Stimulated activated CD4-positive, alpha-beta T cell treated with anti-CD3 and anti-CD28 coated beads, Interleukin-4, amount 100 ng/mL, for 4 hours (primary cell): ENCODE results near the gene GLYATL2.

Source experiments
- DNase-seq, 2 experiments: peaks; one replicate each; pipeline ENCODE4 v3.0.0-alpha.2; 2020

GLYATL2 gene, protein sequence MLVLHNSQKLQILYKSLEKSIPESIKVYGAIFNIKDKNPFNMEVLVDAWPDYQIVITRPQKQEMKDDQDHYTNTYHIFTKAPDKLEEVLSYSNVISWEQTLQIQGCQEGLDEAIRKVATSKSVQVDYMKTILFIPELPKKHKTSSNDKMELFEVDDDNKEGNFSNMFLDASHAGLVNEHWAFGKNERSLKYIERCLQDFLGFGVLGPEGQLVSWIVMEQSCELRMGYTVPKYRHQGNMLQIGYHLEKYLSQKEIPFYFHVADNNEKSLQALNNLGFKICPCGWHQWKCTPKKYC

DNA sequence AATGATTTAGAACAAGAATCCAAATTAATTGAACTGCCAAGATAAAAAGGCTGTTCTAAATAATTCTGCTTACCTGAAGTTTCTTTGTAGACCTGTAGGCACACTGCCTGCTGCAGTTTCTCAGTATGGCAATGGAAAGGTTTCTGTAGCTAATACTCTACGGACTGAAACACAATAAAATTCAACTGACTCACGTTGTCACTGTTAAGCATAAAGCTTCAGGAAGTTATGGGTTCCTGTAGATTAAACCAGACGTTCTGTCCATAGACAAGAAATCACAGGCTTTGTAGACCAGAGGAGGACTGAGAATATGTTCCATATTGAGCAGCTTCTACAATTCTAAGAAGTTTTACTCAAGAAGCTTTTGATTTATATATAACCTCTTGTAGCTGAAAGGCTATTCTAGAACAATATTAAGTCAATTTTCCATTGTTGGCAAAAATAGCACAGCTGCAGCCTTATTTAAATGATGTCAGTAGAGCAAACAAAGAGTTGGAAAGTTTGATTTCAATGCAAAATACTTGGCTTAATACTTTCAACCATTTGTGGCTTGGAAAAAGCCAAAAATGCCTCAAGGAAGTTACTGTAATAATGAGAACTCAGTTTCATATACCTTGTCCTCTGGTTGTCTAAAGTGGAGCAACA is at the start of gene GLYATL2:
TSS of gene GLYATL2 (minus strand) at position 344 of the 645 bp plus-strand sequence. CDS start 5,092 bp downstream, outside the sequence.
- DNase-seq: no peak

DNA sequence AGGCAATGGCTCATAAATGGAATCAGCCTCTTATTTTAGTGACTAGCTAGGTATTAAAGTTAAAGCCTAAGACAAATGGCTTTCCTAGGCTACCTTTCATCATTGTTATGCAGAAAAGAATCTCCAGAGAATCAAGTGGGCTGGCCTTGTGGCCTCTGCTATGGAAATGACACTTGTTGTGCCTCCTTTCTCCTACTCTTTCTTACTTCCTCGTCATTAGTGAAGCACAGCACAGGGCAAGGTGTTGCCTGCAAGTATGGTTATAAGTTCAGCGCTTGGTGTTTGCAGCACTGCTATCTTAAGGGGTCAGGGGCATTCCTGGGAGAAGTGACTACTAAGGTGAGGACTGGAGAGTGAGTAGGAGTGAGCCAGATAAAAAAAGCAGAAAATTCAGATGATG is 49.4 kb upstream of the GLYATL2 start:
- no peak for DNase-seq

DNA sequence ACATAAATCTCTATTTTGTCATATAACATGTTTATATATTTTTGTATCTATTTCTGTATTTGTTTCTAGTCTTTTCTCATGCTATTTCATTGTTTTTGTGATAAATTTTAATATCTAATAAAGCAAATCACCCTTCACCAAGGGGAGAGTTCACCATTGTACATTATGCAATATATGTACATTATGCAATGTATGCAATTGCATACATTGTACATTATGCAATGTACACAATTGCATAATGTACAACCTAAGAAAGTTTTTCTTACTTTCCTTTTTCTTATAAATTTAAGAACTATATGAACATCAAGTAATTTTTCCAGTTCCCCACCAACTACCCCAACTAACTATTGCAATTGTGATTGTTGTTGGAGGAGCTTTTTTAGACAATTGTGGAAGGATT is 44.1 kb upstream of the GLYATL2 start:
- no peak for DNase-seq

DNA sequence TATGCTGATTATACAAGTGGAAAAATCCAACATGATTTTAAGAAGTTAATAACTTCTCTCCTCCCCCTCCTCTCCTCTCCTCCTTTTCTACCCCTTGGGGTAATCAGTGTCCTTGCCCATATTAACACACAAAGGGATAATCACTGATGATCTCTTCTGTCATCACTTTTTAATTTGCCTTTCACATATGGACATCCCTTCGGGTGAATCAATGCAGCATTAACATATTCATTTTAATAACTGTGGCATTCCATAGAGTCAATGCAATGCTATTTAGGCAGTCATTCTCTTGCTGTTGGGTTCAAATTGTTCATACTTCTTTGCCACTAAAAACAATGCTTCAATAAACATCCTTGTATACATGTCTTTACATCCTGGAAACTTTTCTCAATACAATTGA is 42.9 kb upstream of the GLYATL2 start:
- no peak for DNase-seq

DNA sequence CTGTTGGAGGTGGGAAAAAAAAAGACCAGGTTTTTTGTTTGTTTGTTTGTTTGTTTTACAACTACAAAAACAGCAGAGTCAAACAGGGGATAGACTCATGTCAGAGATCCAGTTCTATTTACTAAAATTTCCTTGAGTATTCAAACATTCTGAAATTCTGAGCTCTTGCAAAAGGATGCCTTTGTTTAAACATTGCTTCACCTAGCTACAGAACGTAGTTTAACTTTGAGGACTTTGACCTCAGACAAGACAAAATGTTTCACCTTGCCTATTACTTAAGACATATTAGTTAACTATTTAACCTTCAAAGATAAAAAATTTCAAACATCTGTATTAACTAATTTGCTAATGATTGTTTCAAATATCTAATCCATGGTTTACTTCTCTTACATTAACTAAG is 36.1 kb upstream of the GLYATL2 start:
- DNase-seq: no peak

DNA sequence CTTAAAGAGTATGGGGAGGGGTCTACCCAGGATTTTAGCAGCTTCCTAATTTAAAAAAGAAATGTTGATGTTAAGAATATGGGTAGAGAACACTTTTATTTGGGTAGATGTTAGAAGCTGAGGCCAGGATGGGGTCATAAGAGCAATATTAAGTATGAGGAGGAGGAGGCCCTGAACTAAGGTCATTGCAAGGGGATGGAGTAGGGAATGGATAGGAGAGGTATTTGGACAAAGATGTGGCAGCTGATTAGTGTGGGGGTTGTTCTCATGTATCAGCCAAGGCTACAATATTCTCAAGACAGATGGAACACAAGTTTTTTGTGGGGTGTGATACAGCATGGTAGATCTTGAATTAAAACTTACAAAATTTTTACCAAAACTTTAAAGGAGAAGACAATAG is 35.7 kb upstream of the GLYATL2 start:
- DNase-seq: no peak

DNA sequence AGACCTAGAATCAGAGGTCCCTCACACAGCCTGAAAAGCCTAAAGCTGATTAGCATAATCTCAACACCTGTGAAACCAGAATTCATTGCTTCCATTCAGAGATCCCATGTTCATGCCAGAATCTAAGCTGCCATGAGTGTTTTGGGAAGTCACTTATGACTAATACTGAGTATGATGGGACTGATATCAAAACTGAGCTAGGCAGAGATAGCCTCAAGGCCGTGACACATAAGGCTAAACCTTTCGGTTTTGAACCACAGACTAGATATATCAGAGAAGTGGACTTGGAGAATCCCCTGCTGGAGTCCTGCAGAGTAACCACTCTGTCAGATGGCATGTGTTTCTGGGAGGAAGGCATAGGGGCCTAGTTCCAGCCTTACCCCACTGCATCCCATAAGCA is 23.1 kb upstream of the GLYATL2 start:
- DNase-seq: no peak

DNA sequence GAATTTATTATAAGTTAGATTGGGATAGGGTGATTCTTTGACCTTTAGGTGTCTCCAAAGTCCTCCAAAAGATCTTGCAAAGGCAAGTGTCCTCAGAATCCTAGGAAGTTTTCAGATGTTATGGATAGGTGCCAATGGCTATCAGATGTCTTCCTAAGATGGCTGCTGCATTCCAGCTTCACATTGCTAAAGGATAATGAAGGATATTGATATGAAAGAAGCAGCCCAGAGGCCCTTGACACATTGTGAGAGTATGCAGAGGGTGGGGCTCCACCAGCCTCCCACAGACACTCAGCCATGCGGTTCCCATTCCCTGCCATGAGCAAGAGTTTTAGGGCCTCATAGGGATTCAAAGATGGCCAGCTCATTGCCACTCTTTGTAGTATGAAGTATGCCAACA is 22.3 kb upstream of the GLYATL2 start:
- no peak for DNase-seq

DNA sequence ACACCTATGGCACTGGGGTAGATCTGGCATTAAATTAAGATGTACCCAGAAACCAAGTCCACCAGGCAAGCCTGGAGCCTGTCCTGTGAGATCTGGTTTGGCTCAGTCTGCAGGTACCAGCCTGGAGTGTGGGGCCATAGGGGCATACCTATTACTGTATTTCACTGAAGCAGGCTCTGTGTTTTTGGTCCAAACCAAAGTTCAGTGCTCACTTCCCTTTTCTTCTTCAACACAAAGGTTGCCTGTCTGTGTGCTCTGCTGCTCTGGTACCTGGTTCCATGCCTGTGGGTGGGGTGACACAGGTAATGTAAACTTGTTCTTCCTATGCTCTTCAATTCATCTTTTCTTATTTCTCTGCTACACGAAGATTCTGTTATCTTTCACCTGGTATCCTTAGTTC is 19.8 kb upstream of the GLYATL2 start:
- DNase-seq: no peak

DNA sequence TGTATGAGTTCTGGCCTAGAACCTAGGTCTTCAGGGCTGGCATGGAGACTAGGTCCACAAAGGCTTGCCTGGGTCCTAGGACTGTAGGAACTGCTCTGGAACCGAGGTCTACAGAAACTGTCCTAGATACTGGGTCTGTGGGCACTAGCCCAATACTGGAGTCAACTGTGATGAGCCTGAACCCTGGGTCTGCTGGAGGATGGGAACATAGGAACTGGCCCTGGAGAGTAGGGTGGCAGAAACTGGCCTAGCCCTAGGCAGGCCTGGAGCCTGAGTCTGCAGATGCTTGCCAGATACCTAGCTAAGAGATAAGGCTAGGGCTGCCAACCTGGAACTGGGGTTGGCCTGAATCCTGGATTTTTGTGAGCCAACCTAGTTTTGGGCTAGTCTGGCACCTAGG is 19.2 kb upstream of the GLYATL2 start:
- no peak for DNase-seq

DNA sequence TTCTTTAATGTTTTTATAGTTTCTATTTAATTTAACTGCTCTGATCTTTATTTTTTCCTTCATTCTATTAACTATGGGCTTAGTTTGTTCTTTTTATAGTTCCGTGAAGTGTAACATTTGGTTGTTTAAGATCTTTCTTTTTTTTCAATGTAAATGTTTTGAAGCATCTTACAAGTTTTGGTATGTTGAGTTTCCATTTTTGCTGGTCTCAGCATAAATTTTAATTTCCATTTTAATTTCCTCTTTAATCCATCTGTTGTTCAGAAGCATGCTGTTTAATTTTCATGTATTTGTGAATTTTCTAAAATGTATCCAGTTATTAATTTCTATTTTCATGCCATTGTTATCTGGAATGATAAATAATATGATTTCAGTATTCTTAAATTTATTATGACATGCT is 17.0 kb upstream of the GLYATL2 start:
- no peak for DNase-seq

DNA sequence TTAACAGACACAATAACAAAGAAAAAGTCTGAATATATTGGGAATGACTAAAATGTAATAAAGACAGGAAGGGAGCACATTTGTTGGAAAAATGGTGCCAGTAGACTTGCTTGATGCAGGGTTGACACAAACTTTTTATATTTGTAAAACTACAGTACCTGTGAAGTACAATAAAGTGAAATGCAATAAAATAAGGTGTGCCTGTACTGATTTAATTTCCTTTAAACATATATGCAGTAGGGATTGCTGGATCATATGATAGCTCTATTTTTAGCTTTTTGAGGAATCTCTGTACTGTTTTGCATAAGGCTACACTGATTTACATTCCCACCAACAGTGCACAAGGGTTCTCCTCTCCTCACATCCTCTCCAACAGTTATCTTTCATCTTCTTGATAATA is 12.3 kb upstream of the GLYATL2 start:
- DNase-seq: no peak

DNA sequence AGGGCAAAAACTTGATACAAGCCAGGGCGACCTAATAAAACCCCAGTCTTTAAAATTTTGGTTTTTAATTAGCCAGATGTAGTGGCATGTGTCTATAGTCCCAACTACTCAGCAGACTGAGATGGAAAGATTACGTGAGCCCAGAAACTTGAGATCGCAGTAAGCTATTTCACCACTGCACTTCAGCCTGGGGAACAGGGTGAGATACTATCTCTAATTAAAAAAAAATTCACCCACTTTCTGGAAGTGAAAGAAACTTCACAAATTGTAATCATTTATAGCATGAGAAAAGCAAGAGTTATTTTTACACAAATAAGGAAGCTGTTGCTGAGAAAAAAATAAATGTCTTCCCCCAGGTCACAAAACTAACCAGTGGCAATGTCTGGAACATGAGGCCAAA is 882 bp upstream of the GLYATL2 start:
- DNase-seq: no peak

DNA sequence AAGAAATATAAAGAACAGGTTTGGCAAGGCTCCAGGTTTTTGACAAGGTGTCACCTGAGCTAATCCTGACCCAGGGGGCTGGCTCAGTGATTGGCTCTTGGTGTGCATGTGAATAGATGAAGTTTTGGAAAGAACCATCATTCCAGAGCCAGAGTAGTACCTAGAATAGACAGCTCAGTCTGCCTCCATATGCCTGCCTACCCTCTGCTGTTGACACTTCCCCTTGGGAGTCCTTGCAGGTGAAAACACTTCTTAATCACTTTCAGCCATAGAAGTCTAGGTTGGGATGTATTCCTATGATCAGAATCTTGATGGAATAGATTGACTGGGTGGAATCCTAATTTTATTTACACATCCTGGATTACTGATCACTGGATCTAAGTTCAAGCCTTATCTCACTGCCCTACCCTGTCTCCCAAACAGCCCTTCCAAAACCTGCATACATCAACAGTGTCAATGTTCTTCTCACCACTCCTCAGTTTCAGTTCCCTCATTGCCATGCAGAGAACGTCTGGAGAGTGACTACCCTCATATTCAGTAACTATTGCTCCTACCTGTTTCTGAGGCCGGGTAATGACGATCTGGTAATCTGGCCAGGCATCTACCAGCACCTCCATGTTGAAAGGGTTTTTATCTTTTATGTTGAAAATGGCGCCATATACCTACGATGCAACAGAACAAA is 6.7 kb downstream of the GLYATL2 start:
- DNase-seq: no peak

DNA sequence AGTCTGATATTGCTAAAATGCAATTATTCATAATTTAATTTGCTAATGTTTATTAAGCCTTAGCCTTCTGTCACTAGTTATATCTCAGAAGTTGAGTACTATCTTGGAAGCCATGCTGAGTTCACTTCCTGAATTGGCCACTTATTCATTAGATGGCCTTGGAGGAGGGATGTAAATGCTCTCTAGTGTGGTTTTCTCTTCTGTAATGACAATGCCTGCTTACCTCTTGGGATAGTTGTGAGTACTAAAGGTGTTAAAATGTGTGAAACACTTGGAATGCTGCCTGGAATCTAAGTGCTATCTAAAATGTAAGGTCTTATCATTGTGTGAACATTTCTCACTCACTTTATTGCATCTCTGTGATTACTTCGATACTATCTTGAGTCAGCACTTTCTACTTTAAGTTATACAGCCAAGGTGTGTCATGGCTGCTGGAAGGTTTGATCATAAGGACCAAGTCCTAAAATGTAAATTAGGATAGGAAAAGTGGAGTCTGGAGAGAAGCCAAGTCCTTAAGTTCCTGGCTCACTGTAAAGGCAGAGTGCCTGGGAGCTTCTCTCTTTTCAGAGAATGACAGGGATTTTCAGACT is 12.4 kb downstream of the GLYATL2 start:
- DNase-seq: no peak

DNA sequence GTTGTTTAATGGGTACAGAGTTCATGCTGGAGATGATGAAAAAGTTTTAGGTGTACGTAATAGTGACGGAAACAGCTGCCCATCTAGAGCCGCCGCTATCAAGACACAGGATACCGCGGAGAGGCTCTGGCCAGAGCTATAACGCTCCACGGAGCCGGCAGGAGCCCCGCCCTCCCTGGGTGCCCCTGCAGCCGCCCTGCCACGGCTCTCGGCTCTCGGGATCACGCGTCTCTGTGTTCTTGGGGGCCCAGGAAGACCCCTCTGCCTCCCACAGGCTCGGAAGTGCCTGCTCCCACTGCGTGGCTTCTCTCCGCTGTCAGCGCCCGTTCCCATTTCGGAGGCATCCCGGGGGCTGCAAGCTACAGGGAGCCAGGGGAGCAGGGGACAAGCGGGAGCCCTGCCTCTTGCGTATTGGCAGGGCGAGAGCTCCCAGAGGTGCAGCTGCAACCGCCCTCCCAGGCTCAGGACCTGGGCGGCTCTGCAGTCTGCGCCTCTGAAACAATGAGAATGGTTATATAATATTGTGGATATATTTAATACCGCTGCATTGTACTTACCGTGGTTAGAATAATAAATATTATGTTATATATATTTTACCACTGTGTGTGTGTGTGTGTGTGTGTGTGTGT is 13.7 kb downstream of the GLYATL2 start:
- DNase-seq: no peak

DNA sequence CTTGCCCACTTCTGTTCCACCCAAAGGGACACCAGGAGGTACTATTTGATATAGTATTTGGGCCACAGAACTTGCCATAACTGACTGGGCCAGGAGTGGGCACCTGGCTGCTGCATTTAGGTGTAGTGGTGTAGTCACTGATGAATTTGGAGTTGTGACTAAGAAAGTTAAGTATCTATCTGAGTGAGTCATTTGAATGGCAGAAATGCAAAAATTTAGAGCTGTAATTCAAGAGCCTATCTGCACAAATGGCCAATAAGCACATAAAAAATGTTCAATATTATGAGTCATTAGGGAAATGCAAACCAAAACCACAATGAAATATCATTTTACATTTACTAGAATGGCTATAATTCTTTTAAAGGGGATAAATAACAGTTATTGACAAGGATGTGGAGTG is 14.7 kb downstream of the GLYATL2 start:
- DNase-seq: no peak

DNA sequence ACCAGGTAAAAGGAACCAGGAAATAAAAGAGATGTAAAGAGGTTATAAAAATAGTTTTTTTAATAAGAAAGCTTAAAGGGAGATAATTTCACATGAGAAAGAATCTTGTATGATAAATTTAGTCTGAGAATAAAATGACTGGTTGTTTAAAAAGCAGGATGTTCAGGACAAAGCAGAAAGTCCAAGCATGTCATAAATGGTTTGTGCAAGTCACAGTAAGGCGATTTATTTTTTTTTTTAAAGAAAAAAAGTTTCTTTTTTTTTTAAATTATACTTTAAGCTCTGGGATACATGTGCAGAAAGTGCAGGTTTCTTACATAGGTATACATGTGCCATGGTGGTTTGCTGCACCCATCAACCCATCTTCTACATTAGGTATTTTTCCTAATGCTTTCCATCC is 30.8 kb downstream of the GLYATL2 start:
- DNase-seq: no peak

DNA sequence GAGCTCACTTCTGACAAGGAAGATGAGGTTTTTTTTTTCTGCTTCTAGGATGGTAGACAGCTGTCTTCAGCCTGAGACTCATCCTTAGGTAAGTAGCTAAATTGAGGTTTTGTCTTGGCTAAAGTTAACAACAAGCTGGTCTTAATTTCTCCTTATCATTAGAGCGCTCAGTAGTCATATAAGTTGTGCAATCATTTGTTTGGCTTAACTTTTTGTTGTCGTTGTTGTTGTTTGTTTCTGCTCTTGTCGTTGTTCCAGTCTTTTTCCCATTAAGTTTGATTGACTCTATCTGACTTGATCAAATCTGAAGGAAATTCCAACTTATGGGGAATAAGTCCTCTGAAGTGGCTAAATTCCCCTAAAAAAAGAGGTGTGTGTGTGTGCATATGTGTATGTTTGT is 33.0 kb downstream of the GLYATL2 start:
- no peak for DNase-seq

DNA sequence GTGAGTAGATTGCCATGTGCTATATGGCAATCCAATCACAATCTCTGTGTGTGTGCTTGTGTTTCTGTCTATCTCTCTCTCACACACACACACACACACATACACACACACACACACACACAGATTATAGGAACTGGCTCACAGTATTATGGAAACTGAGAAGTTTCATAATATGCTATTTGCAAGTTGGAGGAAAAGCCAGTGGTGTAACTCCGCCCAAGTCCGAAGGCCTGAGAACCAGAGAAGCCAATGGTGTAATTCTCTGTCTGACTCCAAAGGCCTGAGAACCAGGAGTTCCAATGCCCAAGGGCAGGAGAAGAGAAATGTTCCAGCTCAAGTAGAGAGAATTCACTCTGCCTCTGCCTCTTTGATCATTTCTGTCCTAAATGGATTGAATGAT is 37.2 kb downstream of the GLYATL2 start:
- DNase-seq: no peak

DNA sequence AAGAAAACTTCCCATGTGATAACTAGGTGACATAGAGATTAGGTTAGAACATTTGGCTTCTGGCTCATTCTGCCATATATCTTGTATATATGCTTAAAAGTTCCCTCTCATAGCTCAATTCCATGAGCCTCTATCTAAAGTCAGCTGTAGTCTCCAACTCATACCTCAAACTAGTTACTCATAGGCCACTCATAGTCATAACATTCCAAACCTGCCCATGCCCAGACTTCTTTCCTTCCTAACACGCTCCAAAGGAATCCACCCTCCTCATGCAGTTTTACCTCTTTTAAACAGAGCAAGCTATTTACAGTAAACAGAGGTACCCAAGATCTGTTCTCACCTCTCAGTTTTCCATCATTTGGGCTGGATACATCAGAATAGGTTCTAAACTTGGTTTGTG is 39.4 kb downstream of the GLYATL2 start:
- DNase-seq: no peak

DNA sequence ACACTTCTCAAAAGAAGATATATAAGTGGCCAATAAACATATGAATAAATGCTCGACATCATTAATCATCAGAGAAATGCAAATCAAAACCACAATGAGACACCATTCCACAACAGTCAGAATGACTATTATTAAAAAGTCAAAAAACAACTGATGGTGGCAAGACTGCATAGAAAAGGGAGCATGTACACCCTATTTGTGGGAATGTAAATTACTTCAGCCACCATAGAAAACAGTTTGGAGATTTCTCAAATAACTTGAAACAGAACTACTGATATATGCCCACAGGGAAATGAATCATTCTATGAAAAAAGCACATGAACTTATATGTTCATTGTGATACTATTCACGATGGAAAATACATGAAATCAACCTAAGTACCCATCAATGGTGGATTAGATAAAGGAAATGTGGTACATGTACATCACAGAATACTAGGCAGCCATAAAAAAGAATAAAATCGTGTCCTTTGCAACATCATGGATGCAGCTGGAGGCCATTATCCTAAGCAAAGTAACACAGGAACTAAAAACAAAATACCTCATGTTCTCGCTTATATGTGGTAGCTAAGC is 42.4 kb downstream of the GLYATL2 start:
- no peak for DNase-seq

DNA sequence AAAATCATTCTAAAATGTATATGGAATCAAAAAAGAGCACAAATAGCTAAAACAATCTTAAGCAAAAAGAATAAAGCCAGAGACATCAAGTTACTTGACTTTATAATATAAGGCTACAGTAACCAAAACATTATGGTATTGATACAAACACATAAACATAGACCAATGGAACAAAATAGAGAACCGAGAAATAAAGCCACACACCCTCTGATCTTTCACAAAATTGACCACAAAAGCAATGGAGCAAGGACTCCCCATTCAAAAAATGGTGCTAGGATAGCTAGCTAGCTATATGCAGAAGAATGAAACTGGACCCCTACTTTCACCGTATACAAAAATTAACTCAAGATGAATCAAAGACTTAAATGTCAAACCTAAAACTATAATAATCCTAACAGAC is 43.2 kb downstream of the GLYATL2 start:
- no peak for DNase-seq
